A549 (cell line): ENCODE data around the gene IFNLR1.

Experiments used
- POLR2A ChIP-seq: IDR thresholded peaks from 2 replicates; pipeline ENCODE4 v1.6.1; 2012; ENCODE audit warnings: mild to moderate bottlenecking, low read length
- RAD21 ChIP-seq, 2 experiments: fragments of >200 bp in 1 of 2; sonication (Bioruptor Twin) in 1 of 2; formaldehyde crosslinking in 1 of 2; IDR thresholded peaks in 1 of 2; conservative IDR thresholded peaks in 1 of 2; 2 replicates in 1 of 2; 3 replicates in 1 of 2; pipeline ENCODE4 v1.6.1; 2012 to 2018; ENCODE audit warnings: inconsistent platforms in 1 of 2
- RARB ChIP-seq: fragments of 250-450 bp; sonication (Bioruptor Pico); IDR thresholded peaks from 2 replicates; pipeline ENCODE4 v1.8.0; 2021; ENCODE audit warnings: mild to moderate bottlenecking, moderate library complexity
- RFX5 ChIP-seq: fragments of 450-650 bp; IDR thresholded peaks from 2 replicates; pipeline ENCODE4 v1.7.1; 2014; ENCODE audit warnings: antibody characterized with exemption, mild to moderate bottlenecking, moderate library complexity
- RNF2 ChIP-seq: fragments of 200-600 bp; sonication (generic); IDR thresholded peaks from 2 replicates; pipeline ENCODE4 v1.6.1; 2016; ENCODE audit warnings: low read depth, mild to moderate bottlenecking, antibody characterized with exemption, moderate library complexity, borderline replicate concordance
- TP53 ChIP-seq: fragments of 250-450 bp; sonication (Bioruptor Pico); IDR thresholded peaks from 2 replicates; pipeline ENCODE4 v1.5.0; 2021; ENCODE audit warnings: mild to moderate bottlenecking, moderate library complexity
- USF2 ChIP-seq: fragments of 450-650 bp; IDR thresholded peaks from 2 replicates; pipeline ENCODE4 v1.6.1; 2014; ENCODE audit warnings: antibody characterized with exemption
- TF ChIP-seq, protein P1 (sequence below): fragments of >200 bp; sonication (Bioruptor Twin); formaldehyde crosslinking; IDR thresholded peaks from 3 replicates; pipeline ENCODE4 v1.5.1; 2016
- TF ChIP-seq, protein P2 (sequence below): IDR thresholded peaks from 2 replicates; pipeline ENCODE4 v1.6.1; 2012

GRCh38 chr1:24162201-24162600 lies 24.9 kb downstream of the IFNLR1 start:
- TF ChIP-seq USF2 (no peak), TP53 (CRISPR knock-in tag) (no peak), RFX5 (no peak), RAD21 (conservative IDR thresholded peaks at IDR 0.05 in 1 of 2, IDR thresholded peaks at IDR 0.05 in 1 of 2) (no peak), RNF2 (no peak), POLR2A (no peak), RARB (CRISPR knock-in tag) (no peak)
- TF ChIP-seq, protein P1, sequence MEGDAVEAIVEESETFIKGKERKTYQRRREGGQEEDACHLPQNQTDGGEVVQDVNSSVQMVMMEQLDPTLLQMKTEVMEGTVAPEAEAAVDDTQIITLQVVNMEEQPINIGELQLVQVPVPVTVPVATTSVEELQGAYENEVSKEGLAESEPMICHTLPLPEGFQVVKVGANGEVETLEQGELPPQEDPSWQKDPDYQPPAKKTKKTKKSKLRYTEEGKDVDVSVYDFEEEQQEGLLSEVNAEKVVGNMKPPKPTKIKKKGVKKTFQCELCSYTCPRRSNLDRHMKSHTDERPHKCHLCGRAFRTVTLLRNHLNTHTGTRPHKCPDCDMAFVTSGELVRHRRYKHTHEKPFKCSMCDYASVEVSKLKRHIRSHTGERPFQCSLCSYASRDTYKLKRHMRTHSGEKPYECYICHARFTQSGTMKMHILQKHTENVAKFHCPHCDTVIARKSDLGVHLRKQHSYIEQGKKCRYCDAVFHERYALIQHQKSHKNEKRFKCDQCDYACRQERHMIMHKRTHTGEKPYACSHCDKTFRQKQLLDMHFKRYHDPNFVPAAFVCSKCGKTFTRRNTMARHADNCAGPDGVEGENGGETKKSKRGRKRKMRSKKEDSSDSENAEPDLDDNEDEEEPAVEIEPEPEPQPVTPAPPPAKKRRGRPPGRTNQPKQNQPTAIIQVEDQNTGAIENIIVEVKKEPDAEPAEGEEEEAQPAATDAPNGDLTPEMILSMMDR: no peak
- TF ChIP-seq, protein P2, sequence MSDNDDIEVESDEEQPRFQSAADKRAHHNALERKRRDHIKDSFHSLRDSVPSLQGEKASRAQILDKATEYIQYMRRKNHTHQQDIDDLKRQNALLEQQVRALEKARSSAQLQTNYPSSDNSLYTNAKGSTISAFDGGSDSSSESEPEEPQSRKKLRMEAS: no peak
